ENCODE results near the gene GATA5.
"Not testable (repeated sequence)": the region's sequence is repeated elsewhere in the genome, so short reads cannot be mapped to it uniquely, and the experiment has no call there.

The GATA5 gene

GRCh38 chr20:62493886-62494285 lies 18.1 kb upstream of the GATA5 start:
- TF ChIP-seq, protein P1, sequence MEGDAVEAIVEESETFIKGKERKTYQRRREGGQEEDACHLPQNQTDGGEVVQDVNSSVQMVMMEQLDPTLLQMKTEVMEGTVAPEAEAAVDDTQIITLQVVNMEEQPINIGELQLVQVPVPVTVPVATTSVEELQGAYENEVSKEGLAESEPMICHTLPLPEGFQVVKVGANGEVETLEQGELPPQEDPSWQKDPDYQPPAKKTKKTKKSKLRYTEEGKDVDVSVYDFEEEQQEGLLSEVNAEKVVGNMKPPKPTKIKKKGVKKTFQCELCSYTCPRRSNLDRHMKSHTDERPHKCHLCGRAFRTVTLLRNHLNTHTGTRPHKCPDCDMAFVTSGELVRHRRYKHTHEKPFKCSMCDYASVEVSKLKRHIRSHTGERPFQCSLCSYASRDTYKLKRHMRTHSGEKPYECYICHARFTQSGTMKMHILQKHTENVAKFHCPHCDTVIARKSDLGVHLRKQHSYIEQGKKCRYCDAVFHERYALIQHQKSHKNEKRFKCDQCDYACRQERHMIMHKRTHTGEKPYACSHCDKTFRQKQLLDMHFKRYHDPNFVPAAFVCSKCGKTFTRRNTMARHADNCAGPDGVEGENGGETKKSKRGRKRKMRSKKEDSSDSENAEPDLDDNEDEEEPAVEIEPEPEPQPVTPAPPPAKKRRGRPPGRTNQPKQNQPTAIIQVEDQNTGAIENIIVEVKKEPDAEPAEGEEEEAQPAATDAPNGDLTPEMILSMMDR (IDR thresholded peaks at IDR 0.05; ENCODE audit: insufficient read depth, missing control alignments) = no peak
- FAIRE-seq (no peak), DNase-seq (ENCODE audit: insufficient read length, low spot score) (no peak)

DNA sequence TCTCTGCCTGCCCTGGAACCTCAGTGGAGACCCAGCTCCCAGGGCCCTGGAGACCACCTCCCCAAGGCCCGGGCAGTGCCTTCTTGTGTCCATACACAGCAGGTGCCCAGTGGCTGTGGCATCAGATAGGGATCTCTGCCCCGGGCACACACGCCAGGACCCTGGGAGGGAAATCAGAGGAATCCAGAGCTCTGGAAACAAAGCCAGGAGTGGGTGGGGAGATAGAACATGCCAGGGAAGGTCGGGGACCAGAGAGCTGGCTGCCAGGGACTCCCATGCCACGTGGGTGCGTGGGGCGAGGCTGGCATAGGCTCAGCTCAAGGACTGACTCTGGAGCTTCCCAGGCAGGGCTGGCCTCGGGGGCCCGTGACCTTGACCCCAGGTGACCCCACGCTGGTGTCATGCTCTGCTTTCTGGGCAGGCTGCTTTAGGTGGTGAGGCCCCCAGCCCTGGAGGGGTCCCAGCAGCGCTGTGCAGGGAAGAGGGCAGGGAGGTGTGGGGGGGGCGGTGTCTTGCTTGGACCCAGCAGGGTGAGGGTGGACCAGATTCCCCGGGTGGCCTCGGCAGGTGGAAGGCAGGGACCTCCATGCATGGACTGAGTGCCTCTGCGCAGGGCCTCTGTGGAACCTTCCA lies 17.6 kb upstream of the GATA5 start:
- TF ChIP-seq, protein P1 (IDR thresholded peaks at IDR 0.05; ENCODE audit: insufficient read depth, missing control alignments) = no peak
- DNase-seq (ENCODE audit: insufficient read length, low spot score) = no peak
- FAIRE-seq = no peak

DNA sequence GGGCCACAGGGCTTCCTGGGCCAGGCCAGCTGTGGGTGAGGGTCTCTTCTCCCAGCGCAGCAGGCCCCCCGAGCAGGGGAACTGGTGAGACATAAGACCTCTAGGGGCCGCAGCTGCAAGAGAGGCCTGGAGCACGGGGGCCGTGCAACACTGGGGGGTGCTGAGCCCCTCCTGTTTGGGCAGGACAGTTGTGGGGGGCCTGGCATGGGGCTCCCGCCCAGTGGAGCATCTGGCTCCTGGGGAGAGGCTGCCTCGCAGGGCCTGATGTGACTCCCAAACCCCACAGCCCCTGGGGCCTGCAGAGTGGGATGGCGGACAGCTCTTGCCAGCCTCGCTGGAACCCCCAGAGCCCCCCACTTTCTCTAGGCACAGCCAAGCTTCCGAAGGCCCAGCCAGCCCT lies 16.9 kb upstream of the GATA5 start:
- FAIRE-seq (no peak), DNase-seq (ENCODE audit: insufficient read length, low spot score) (no peak)
- TF ChIP-seq, protein P1 (IDR thresholded peaks at IDR 0.05; ENCODE audit: insufficient read depth, missing control alignments) = no peak

GRCh38 chr20:62490783-62491182 lies 15.0 kb upstream of the GATA5 start:
- FAIRE-seq; DNase-seq (ENCODE audit: insufficient read length, low spot score): not testable (repeated sequence)

DNA sequence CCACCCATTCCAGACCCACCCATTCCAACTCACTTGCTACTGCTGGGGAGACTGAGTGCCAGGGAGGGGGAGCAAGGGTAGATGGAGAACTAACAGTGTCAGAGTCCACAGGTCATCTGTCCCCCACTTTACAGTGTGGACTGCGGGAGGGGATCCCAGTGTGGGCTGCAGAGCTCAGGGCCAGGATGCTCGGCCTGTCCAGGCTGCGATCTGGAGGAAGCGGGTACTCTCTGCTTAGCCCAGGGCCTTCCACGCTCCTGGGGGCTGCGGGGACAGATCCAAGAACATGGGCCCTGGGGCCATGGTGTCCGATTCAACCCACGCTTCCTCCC lies 14.1 kb upstream of the GATA5 start:
- TF ChIP-seq, protein P1 (IDR thresholded peaks at IDR 0.05; ENCODE audit: insufficient read depth, missing control alignments) = no peak
- no peak for DNase-seq (ENCODE audit: insufficient read length, low spot score)
- FAIRE-seq = no peak

DNA sequence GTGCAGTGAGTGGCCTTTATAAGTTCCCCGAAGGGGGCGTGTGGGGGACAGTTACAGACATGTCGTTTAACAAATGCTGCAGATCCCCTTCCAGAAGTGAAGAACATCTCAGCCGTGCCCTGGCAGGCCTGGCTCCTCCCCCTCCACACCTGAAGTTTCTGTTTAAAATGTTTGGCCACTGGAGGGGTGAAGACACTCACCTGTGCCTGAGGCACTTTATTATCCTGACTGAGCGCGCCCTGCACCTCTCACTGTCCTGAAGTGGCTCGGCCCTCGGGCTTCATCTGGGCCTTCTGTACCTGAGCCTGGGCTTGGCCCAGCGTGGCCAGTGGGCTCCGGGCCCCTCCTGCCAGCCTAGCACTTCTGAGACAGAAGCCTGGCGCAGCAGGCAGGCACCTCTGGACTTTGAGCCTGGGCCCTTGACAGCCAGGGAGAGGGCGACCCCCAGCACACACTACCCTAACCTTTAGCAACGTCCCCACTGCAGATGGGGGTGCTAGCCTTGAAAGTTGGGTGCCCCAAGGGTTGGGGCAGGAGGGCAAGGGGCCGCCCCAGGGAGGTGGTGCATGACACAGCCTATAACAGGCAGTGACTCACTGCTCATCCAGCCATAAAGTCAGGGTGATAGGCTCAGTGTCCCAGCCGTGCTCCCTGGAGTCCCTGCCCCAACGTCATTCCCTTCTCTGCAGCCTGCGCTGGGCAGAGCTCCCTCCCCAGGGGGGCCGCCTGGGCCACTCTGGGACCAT lies 13.6 kb upstream of the GATA5 start:
- FAIRE-seq (no peak), DNase-seq (ENCODE audit: insufficient read length, low spot score) (no peak)
- TF ChIP-seq, protein P1 (IDR thresholded peaks at IDR 0.05; ENCODE audit: insufficient read depth, missing control alignments) = no peak

DNA sequence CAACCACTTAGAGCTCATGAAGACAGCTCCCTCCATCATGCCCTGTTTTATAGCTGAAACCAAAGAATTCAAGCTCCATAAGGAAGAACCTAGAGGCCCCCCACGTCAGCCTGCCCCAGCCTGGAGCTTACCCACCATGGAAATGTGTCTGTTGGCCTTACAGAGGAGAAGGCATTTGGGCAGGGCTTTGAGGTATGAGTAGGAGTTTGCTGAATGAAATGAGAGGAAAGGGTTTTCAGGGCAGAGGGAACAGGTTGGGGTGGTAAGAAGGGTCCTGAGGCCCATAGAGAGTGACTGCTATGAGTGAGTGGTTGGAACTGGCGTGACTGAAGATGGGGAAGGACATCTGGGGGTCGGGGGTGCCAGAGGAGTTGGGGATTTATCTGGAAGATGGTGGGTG lies 12.7 kb upstream of the GATA5 start:
- no peak for FAIRE-seq
- no peak for DNase-seq (ENCODE audit: insufficient read length, low spot score)
- TF ChIP-seq, protein P1 (IDR thresholded peaks at IDR 0.05; ENCODE audit: insufficient read depth, missing control alignments) = no peak
